ENCODE results near the gene FBXL4. TPM values are rescaled to one million over a fixed set of nuclear protein-coding genes. Genes with fewer than 3 reads are reported as not detected.

Gene FBXL4
- total and polyA plus RNA-seq, 2 donors (not counting 1 experiment from before 2014, with no cell fraction given), result 16.8 to 18.1 TPM

DNA sequence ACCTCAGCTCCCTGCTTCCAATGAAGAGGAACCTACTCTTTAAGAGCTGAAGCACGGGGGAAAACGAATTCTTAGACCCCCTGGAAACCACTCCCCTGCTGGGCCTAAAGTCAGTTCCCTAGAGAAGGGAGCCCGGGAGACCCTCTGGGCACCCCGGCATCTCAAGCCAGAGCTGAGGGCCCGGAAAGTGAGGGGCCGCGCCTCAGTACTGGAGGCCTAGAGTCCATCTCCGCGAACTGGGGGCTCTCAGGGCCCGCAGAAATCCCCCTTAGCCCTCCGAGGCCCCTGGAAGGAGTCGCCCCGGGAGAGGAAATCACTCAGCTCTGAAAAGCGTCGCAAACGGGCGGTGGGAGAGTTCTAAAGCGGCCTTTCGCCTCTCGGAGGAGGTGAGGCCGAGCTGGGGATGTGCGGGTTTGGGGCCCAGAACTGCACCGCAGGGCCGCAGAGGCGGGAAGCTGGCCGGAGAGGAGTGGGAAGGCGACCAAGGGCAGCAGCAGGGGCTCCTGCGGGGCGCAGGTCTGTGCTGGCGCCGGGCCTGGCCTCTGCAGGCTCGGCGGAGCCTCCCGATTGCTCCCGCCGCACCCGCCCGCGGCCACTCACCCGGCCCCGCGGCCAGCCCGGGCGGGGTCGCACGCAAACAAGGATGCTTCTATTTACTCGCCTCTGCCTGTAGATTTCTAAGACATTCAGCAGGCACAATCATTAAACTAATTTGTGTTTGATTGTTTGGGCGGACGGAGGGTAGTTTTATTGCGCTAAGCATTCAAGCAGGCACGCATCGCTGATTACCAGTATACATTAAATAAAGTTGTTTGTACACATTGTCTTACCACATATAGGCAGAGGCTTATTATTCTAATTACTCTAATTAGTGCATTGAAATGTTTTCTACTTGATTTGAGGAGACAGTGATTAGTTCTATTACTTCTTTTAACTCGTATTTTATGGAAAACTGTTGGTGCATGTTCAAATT lies 104.2 kb downstream of the FBXL4 start:
- H2AFZ ChIP-seq (ENCODE audit: low read length), result no peak overlapping the region
- no peaks in the 10 kb centered on the region for H4K20me1 ChIP-seq (ENCODE audit: control insufficient read depth, extremely low read depth, insufficient read depth, low read length)
- H3K27me3 ChIP-seq (ENCODE audit: control insufficient read depth, insufficient read depth, low read length), result peaks cover 85% of the 10 kb centered on the region
- H3K9ac ChIP-seq (ENCODE audit: insufficient read depth, low read length), result no peak overlapping the region
- H3K4me2 ChIP-seq (ENCODE audit: extremely low read depth, insufficient read depth, low read length), result no peak overlapping the region
- DNase-seq (ENCODE audit: low read depth in 2 of 2), result peak in 1 of 2 donors; percentile 39
- H3K27ac ChIP-seq (ENCODE audit: insufficient read depth, low read length), result no peak overlapping the region
- no peaks in the 10 kb centered on the region for H3K79me2 ChIP-seq (ENCODE audit: control insufficient read depth, insufficient read depth, low read length)
- no peaks in the 10 kb centered on the region for H3K4me1 ChIP-seq (ENCODE audit: control insufficient read depth, extremely low read depth, insufficient read depth, low read length)
- peak; percentile 85 for TF ChIP-seq EZH2 (IDR thresholded peaks at IDR 0.05; ENCODE audit: low read length, missing control alignments)
- TF ChIP-seq, protein P1, sequence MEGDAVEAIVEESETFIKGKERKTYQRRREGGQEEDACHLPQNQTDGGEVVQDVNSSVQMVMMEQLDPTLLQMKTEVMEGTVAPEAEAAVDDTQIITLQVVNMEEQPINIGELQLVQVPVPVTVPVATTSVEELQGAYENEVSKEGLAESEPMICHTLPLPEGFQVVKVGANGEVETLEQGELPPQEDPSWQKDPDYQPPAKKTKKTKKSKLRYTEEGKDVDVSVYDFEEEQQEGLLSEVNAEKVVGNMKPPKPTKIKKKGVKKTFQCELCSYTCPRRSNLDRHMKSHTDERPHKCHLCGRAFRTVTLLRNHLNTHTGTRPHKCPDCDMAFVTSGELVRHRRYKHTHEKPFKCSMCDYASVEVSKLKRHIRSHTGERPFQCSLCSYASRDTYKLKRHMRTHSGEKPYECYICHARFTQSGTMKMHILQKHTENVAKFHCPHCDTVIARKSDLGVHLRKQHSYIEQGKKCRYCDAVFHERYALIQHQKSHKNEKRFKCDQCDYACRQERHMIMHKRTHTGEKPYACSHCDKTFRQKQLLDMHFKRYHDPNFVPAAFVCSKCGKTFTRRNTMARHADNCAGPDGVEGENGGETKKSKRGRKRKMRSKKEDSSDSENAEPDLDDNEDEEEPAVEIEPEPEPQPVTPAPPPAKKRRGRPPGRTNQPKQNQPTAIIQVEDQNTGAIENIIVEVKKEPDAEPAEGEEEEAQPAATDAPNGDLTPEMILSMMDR (conservative IDR thresholded peaks at IDR 0.05 in 1 of 2, IDR thresholded peaks at IDR 0.05 in 1 of 2; ENCODE audit: low read depth in 1 of 2, low read length in 2 of 2), result no peak
- no peaks in the 10 kb centered on the region for H3K36me3 ChIP-seq (ENCODE audit: control insufficient read depth, insufficient read depth, low read length)
- H3K4me3 ChIP-seq (replicated peaks in 1 of 4; ENCODE audit: control extremely low read depth in 1 of 4, insufficient read depth in 1 of 4, low read depth in 3 of 4, low read length in 4 of 4), result no peak overlapping the region
- H3K9me3 ChIP-seq (ENCODE audit: control insufficient read depth, insufficient read depth, low read depth, low read length), result no peaks in the 10 kb centered on the region

DNA sequence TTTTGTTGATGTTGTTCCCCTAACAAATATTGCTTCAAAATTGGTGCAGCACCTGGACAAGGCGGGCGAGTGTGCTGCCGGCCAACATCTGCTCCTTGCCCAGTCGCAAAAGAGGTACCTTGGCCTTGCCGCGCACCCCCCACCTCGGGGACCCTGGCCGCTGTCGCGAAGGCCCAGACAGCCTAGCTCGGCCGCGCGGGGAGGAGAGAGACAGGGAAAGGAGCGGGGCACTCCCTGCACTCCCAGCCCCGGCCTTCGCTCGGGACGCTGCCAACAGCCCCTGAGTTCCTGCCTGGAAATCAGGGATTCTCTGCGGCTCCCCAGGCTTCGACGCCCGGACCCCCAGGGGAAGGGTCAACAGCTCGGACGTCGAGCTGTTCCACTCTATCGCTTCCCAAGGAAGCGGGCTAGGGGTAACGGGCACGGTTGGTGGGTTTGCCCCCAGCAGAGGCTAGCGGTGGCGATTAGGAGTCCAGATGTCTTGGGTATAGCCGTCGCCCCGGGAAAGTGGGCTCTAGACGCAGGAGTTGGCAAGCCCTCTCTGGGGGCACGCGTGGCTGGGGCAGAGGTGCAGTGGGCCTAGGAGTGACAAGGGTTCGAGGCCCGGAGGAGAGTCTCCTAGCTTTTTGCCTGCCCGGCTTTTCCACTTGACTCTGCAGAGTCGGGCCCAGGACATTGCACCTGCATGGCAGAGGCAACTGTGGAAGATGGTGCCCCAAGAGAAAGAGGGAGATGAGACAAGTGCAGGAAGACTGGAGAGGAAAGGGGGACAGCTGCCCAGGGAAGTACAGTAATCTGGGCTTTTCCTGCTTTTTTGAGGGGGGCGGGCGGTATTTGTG lies 105.2 kb downstream of the FBXL4 start:
- H3K9ac ChIP-seq (ENCODE audit: insufficient read depth, low read length), result no peak overlapping the region
- H3K4me3 ChIP-seq (replicated peaks in 1 of 4; ENCODE audit: control extremely low read depth in 1 of 4, insufficient read depth in 1 of 4, low read depth in 3 of 4, low read length in 4 of 4), result no peak overlapping the region
- H3K4me1 ChIP-seq (ENCODE audit: control insufficient read depth, extremely low read depth, insufficient read depth, low read length), result no peaks in the 10 kb centered on the region
- H3K79me2 ChIP-seq (ENCODE audit: control insufficient read depth, insufficient read depth, low read length), result no peaks in the 10 kb centered on the region
- no peak overlapping the region for H3K4me2 ChIP-seq (ENCODE audit: extremely low read depth, insufficient read depth, low read length)
- H4K20me1 ChIP-seq (ENCODE audit: control insufficient read depth, extremely low read depth, insufficient read depth, low read length), result no peaks in the 10 kb centered on the region
- H3K9me3 ChIP-seq (ENCODE audit: control insufficient read depth, insufficient read depth, low read depth, low read length), result no peaks in the 10 kb centered on the region
- no peak overlapping the region for H2AFZ ChIP-seq (ENCODE audit: low read length)
- DNase-seq (ENCODE audit: low read depth in 2 of 2), result peak in 1 of 2 donors; percentile 46
- peaks cover 78% of the 10 kb centered on the region for H3K27me3 ChIP-seq (ENCODE audit: control insufficient read depth, insufficient read depth, low read length)
- no peak overlapping the region for H3K27ac ChIP-seq (ENCODE audit: insufficient read depth, low read length)
- no peaks in the 10 kb centered on the region for H3K36me3 ChIP-seq (ENCODE audit: control insufficient read depth, insufficient read depth, low read length)
- TF ChIP-seq, protein P1 (conservative IDR thresholded peaks at IDR 0.05 in 1 of 2, IDR thresholded peaks at IDR 0.05 in 1 of 2; ENCODE audit: low read depth in 1 of 2, low read length in 2 of 2), result no peak
- TF ChIP-seq EZH2 (IDR thresholded peaks at IDR 0.05; ENCODE audit: low read length, missing control alignments), result peak; percentile 68
